OCI-LY7 (cell line): ENCODE results near the gene NOLC1.

Experiments used
- CTCF ChIP-seq: fragments of 200-600 bp; sonication (generic); conservative IDR thresholded peaks from 2 replicates; pipeline ENCODE4 v1.5.1; 2014; ENCODE audit warnings: mild to moderate bottlenecking, antibody characterized with exemption, low read length, moderate library complexity, mixed read lengths
- EZH2phosphoT487 ChIP-seq: fragments of 200-600 bp; sonication (generic); IDR thresholded peaks from 2 replicates; pipeline ENCODE4 v1.6.1; 2018; ENCODE audit warnings: low read depth, borderline replicate concordance, mild to moderate bottlenecking, mixed run types, antibody characterized with exemption, low read length, moderate library complexity, mixed read lengths

DNA sequence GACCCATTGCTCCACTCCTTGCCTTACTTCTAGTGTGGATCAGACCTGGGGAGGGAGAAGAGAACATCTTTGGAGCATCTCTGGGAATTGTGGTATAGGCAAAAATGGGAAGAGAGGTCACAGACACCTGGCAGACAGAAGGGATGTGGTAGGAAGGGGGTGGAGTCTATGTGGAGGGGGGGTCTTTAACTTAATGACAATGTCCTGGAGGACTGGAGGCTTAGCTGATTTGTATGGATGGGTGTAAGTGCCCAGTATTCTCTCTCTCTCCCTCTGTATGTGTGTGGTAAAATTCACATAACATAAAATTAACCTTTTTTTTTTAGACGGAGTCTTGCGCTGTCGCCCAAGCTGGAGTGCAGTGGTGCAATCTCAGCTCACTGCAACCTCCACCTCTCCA is 29.0 kb upstream of the NOLC1 start:
- TF ChIP-seq CTCF (no peak), EZH2phosphoT487 (no peak)
